PC-3 (cell line): ENCODE data around the gene GINS2. TPM values are rescaled to one million over a fixed set of nuclear protein-coding genes. Genes with fewer than 3 reads are reported as not detected.

ENCODE experiments used
- ATAC-seq: fragments of 200-7000 bp; cut with Tn5 transposase; 2 replicates; pipeline ENCODE4 v1.9.1; 2020; ENCODE audit warnings: mild to moderate bottlenecking, moderate library complexity
- BruUV-seq: library from RNA; stranded (reverse); fragments of 400-500 nt; replicated peaks from 2 replicates; lab custom pipeline; 2021; lab: Mats Ljungman, UMichigan
- CTCF ChIA-PET: fragments of 300-600 bp; sonication (Branson Sonifier 250); formaldehyde crosslinking; loops from one replicate; lab custom pipeline; 2022; ENCODE audit warnings: antibody characterized with exemption; lab: Charles Lee
- POLR2A ChIA-PET: fragments of 300-600 bp; sonication (Branson Sonifier 250); formaldehyde crosslinking; loops from one replicate; lab custom pipeline; 2022; ENCODE audit warnings: antibody characterized with exemption; ENCODE audit not compliant: unreplicated experiment; lab: Charles Lee
- DNase-seq: peaks from one replicate; pipeline ENCODE4 v3.0.0-alpha.2; 2015
- H2AFZ ChIP-seq: fragments of 300-600 bp; sonication (generic); 2 replicates; pipeline ENCODE4 v1.6.0; 2016; ENCODE audit warnings: antibody characterized with exemption, low read length
- H3F3A ChIP-seq: fragments of 300-600 bp; sonication (generic); one replicate; pipeline ENCODE4 v1.6.0; 2017; ENCODE audit warnings: antibody characterized with exemption, low read length, control low read depth, mild to moderate bottlenecking; ENCODE audit not compliant: unreplicated experiment
- H3K27ac ChIP-seq: fragments of 300-600 bp; sonication (generic); 2 replicates; pipeline ENCODE4 v1.5.1; 2016; ENCODE audit warnings: mild to moderate bottlenecking, low read length
- H3K27me3 ChIP-seq: fragments of 300-600 bp; sonication (generic); 2 replicates; pipeline ENCODE4 v1.6.1; 2016; ENCODE audit warnings: low read length, mixed read lengths
- H3K36me3 ChIP-seq: fragments of 300-600 bp; sonication (generic); 2 replicates; pipeline ENCODE4 v1.6.1; 2016; ENCODE audit warnings: low read depth, mixed run types, low read length, mixed read lengths
- H3K4me1 ChIP-seq: fragments of 300-600 bp; sonication (generic); 2 replicates; pipeline ENCODE4 v1.5.1; 2016; ENCODE audit warnings: low read length; ENCODE audit not compliant: insufficient read depth
- H3K4me2 ChIP-seq: fragments of 300-600 bp; sonication (generic); 2 replicates; pipeline ENCODE4 v1.6.0; 2016; ENCODE audit warnings: low read length
- H3K4me3 ChIP-seq: fragments of 300-600 bp; sonication (generic); 2 replicates; pipeline ENCODE4 v1.5.1; 2016; ENCODE audit warnings: mild to moderate bottlenecking, low read length, mixed read lengths
- H3K79me2 ChIP-seq: fragments of 300-600 bp; sonication (generic); 2 replicates; pipeline ENCODE4 v1.6.1; 2017; ENCODE audit warnings: low read length, mixed read lengths
- H3K9ac ChIP-seq: fragments of 300-600 bp; sonication (generic); 2 replicates; pipeline ENCODE4 v1.6.0; 2016; ENCODE audit warnings: mild to moderate bottlenecking, low read length
- H3K9me2 ChIP-seq: fragments of 300-600 bp; sonication (generic); replicated peaks from 2 replicates; pipeline ENCODE4 v1.6.1; 2016; ENCODE audit warnings: mixed run types, low read length, mixed read lengths
- H3K9me3 ChIP-seq: fragments of 300-600 bp; sonication (generic); 2 replicates; pipeline ENCODE4 v1.6.1; 2016; ENCODE audit warnings: low read length, mixed read lengths
- H4K20me1 ChIP-seq: fragments of 300-600 bp; sonication (generic); 2 replicates; pipeline ENCODE4 v1.6.1; 2016; ENCODE audit warnings: low read length, mixed read lengths
- CTCF ChIP-seq: fragments of 300-600 bp; sonication (generic); conservative IDR thresholded peaks from 2 replicates; pipeline ENCODE4 v1.5.1; 2017; ENCODE audit warnings: antibody characterized with exemption, low read depth, mild to moderate bottlenecking, low read length
- EZH2 ChIP-seq: fragments of 300-600 bp; sonication (generic); IDR thresholded peaks from one replicate; pipeline ENCODE4 v1.6.1; 2017; ENCODE audit warnings: antibody characterized with exemption, mild to moderate bottlenecking, low read length; ENCODE audit not compliant: unreplicated experiment
- EZH2phosphoT487 ChIP-seq: fragments of 300-600 bp; sonication (generic); IDR thresholded peaks from 2 replicates; pipeline ENCODE4 v1.6.1; 2018; ENCODE audit warnings: mild to moderate bottlenecking, antibody characterized with exemption, low read length, borderline replicate concordance
- intact Hi-C: fragments of 100-400 bp; cut with micrococcal nuclease; formaldehyde crosslinking; loops from 2 replicates; pipeline ENCODE4 v1.9.0; 2023
- total RNA-seq: library from RNA; depleted of rRNA; stranded (reverse); fragments of >200 nt; gene quantifications from 2 replicates; pipeline ENCODE4 v1.2.3, GENCODE V29; 2014

GINS2 gene
- total RNA-seq, 1 experiment from 2014 or later = 28.7 TPM

- H3K4me1 ChIP-seq = peaks cover 5% of the 10 kb centered on the region; the same call in 1 of the 2 replicates
- peaks cover 6% of the 10 kb centered on the region; the same call in 1 of the 2 replicates for H3K36me3 ChIP-seq
- H2AFZ ChIP-seq = no peak overlapping the region
- DNase-seq (peak; percentile 10), ATAC-seq (peak; percentile 40)
- no peaks in the 10 kb centered on the region for H3K27me3 ChIP-seq
- TF ChIP-seq CTCF (no peak), EZH2 (no peak), EZH2phosphoT487 (no peak)
- intact Hi-C loops = no loop called here
- H3K79me2 ChIP-seq = peaks cover 6% of the 10 kb centered on the region; the same call in 1 of the 2 replicates
- no peak overlapping the region for H3K27ac ChIP-seq
- H4K20me1 ChIP-seq = no peaks in the 10 kb centered on the region
- no peaks in the 10 kb centered on the region for H3F3A ChIP-seq
- ChIA-PET POLR2A (no interaction called here), CTCF (no interaction called here)
- no peak overlapping the region for H3K4me2 ChIP-seq
- BruUV-seq = no TSS peak
- H3K9me3 ChIP-seq = no peaks in the 10 kb centered on the region
- no peak overlapping the region for H3K9ac ChIP-seq
- no peak overlapping the region for H3K4me3 ChIP-seq
- H3K9me2 ChIP-seq = no peaks in the 10 kb centered on the region
Measured at GRCh38 chr16:85652431-85653221, 36.1 kb downstream of the GINS2 start.

- DNase-seq (peak; percentile 22), ATAC-seq (peak; percentile 33)
- H3K79me2 ChIP-seq = peaks cover 12% of the 10 kb centered on the region
- H2AFZ ChIP-seq = no peak overlapping the region
- POLR2A ChIA-PET = no interaction called here
- H3K4me2 ChIP-seq = no peak overlapping the region
- no peaks in the 10 kb centered on the region for H3K27me3 ChIP-seq
- H3K4me1 ChIP-seq = peaks cover 5% of the 10 kb centered on the region; the same call in 1 of the 2 replicates
- CTCF ChIA-PET = no interaction called here
- intact Hi-C loops = no loop called here
- H3K36me3 ChIP-seq = peaks cover 6% of the 10 kb centered on the region; the same call in 1 of the 2 replicates
- H3K9me3 ChIP-seq = no peaks in the 10 kb centered on the region
- no peak overlapping the region for H3K27ac ChIP-seq
- H4K20me1 ChIP-seq = no peaks in the 10 kb centered on the region
- BruUV-seq = no TSS peak
- H3K9me2 ChIP-seq = no peaks in the 10 kb centered on the region
- TF ChIP-seq EZH2phosphoT487 = no peak
- no peak for TF ChIP-seq EZH2
- TF ChIP-seq CTCF = no peak
- H3K9ac ChIP-seq = no peak overlapping the region
- H3K4me3 ChIP-seq = no peak overlapping the region
- H3F3A ChIP-seq = no peaks in the 10 kb centered on the region
Measured at GRCh38 chr16:85651629-85652430, 36.9 kb downstream of the GINS2 start.
